PFSK-1 (cell line): ENCODE results near the gene DIP2C.

ENCODE experiments used
- FOXP2 ChIP-seq: optimal IDR thresholded peaks from 2 replicates; pipeline ENCODE3; 2011; ENCODE audit warnings: borderline replicate concordance, control low read depth, inconsistent platforms; ENCODE audit not compliant: insufficient read depth; ENCODE audit errors: extremely low read length, extremely low read depth
- POLR2AphosphoS5 ChIP-seq: IDR thresholded peaks from 2 replicates; pipeline ENCODE4 v1.6.1; 2012; ENCODE audit warnings: low read depth, mild to moderate bottlenecking, control low read depth, low read length, moderate library complexity
- SIN3A ChIP-seq: IDR thresholded peaks from 2 replicates; pipeline ENCODE4 v1.6.1; 2012; ENCODE audit warnings: mild to moderate bottlenecking, low read length, moderate library complexity, borderline replicate concordance; ENCODE audit not compliant: insufficient read depth
- TAF1 ChIP-seq: IDR thresholded peaks from 2 replicates; pipeline ENCODE4 v1.6.1; 2012; ENCODE audit warnings: low read length, control low read depth, borderline replicate concordance; ENCODE audit not compliant: insufficient read depth
- TF ChIP-seq, protein P1 (sequence below), 2 experiments: IDR thresholded peaks; 2 replicates each; pipeline versions ENCODE4 v1.6.1 to v1.8.0; 2011 to 2012; ENCODE audit warnings: low read depth in 2 of 2, low read length in 2 of 2, control low read depth in 1 of 2, inconsistent platforms in 1 of 2, mild to moderate bottlenecking in 1 of 2, moderate library complexity in 1 of 2; ENCODE audit not compliant: insufficient read depth in 1 of 2

Gene DIP2C

DNA sequence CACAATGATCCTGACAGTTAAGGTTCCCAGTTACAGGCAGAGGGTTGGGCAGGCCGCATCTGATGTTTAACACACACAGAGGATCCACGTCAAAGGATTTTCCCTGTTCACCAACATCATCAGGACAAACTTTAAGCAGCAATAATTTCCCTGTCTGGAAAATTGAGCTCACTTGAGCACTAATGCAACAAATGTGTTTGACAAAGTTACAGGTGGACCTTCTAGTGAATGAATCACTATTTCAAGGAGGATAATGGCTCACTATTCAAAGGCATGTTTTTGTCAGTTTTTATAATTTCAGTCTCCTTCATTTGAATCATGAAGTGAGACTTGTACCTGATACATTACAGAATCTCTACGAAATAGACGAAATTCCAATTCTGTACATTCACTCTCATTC, 127.3 kb downstream of the DIP2C start:
- TF ChIP-seq SIN3A, result no peak
- TF ChIP-seq POLR2AphosphoS5, result no peak
- no peak for TF ChIP-seq FOXP2
- TF ChIP-seq TAF1, result no peak
- TF ChIP-seq, protein P1, sequence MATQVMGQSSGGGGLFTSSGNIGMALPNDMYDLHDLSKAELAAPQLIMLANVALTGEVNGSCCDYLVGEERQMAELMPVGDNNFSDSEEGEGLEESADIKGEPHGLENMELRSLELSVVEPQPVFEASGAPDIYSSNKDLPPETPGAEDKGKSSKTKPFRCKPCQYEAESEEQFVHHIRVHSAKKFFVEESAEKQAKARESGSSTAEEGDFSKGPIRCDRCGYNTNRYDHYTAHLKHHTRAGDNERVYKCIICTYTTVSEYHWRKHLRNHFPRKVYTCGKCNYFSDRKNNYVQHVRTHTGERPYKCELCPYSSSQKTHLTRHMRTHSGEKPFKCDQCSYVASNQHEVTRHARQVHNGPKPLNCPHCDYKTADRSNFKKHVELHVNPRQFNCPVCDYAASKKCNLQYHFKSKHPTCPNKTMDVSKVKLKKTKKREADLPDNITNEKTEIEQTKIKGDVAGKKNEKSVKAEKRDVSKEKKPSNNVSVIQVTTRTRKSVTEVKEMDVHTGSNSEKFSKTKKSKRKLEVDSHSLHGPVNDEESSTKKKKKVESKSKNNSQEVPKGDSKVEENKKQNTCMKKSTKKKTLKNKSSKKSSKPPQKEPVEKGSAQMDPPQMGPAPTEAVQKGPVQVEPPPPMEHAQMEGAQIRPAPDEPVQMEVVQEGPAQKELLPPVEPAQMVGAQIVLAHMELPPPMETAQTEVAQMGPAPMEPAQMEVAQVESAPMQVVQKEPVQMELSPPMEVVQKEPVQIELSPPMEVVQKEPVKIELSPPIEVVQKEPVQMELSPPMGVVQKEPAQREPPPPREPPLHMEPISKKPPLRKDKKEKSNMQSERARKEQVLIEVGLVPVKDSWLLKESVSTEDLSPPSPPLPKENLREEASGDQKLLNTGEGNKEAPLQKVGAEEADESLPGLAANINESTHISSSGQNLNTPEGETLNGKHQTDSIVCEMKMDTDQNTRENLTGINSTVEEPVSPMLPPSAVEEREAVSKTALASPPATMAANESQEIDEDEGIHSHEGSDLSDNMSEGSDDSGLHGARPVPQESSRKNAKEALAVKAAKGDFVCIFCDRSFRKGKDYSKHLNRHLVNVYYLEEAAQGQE (IDR thresholded peaks at IDR 0.05; ENCODE audit: insufficient read depth in 1 of 2, low read depth in 2 of 2, low read length in 2 of 2), result no peak

GRCh38 chr10:561721-562120, 127.7 kb downstream of the DIP2C start:
- TF ChIP-seq, protein P1 (IDR thresholded peaks at IDR 0.05; ENCODE audit: insufficient read depth in 1 of 2, low read depth in 2 of 2, low read length in 2 of 2), result no peak
- TF ChIP-seq TAF1 (no peak), FOXP2 (no peak), SIN3A (no peak), POLR2AphosphoS5 (no peak)

DNA sequence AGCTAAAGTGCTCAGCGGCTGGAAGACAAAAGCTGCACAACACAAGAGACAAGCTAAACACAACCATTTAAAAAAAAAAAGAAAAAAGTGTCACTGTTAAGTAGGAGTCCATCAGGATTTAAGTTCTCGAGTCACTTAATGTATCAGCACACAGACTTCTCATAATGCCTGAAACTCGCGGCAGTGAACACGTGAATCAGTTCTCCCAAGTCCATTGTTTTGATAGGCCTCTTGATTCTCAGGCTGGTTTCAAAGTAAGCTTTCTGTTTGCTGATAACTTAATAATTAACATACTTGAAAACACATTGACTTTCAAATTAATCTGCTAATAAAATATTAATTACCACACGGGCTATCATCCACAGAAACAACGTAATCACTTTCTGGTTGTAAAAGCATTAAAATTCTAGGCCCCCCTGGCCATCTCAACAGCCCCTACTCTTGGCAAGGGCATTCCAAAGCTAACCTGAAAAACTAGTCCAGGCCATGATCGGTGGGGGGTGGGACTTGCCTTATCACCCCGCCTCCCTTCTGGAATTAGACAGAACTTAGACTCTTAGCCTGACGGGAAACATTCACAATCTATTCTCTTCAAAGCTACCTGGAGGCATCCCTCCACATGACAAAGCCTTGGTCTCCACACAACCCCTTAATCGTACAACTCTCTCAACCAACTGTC, 129.0 kb downstream of the DIP2C start:
- TF ChIP-seq, protein P1 (IDR thresholded peaks at IDR 0.05; ENCODE audit: insufficient read depth in 1 of 2, low read depth in 2 of 2, low read length in 2 of 2), result no peak
- TF ChIP-seq TAF1, result no peak
- TF ChIP-seq POLR2AphosphoS5, result no peak
- TF ChIP-seq SIN3A, result no peak
- no peak for TF ChIP-seq FOXP2

GRCh38 chr10:559767-560047, 129.8 kb downstream of the DIP2C start:
- TF ChIP-seq FOXP2 (no peak), POLR2AphosphoS5 (no peak), TAF1 (no peak)

DNA sequence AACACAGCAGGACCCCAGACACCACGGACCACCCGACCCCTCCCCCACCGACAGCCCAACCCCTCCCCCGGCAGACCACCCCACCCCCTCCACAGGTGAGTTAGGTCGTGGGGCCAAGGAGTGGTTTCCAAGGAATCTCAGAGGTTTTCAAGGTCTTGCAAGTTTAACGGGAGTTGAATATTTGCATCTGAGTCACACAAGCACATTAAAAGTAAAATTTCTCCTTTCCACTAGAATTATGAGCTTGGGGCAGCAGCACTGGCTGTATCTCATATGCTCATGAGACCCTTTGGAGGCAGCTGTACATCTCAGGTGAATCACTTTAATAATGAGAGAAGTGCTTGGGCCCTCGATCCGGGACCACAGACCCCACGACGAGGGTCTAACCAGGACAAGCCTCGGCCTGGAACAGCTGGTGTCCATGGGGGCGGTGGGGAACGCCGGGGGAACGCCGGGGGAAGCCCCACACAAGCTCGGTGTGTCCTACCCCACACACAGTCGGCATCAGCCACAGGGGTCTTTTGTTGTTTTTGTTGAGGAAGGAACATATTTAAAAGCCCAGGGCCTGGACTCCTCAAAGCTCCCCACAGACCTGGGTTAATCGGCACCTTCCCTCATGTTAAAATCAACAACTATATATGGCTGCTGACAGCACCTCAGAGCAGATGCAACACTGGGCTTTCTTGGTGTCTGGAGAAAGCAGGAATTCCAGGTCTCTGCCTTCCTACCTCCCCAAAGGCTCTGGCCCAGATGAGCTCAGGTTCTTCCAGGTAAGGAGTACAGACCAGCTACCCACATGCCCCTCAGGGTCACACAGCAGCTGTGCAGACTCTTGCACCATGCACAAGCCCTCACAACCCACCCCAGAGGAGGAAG, 130.3 kb downstream of the DIP2C start:
- no peak for TF ChIP-seq TAF1
- no peak for TF ChIP-seq FOXP2
- TF ChIP-seq POLR2AphosphoS5, result no peak
- TF ChIP-seq, protein P1 (IDR thresholded peaks at IDR 0.05; ENCODE audit: insufficient read depth in 1 of 2, low read depth in 2 of 2, low read length in 2 of 2), result no peak
- no peak for TF ChIP-seq SIN3A
